Stimulated activated CD4-positive, alpha-beta T cell treated with anti-CD3 and anti-CD28 coated beads, Interleukin-2, amount 100 ng/mL, for 48 hours (primary cell): ENCODE data around the gene PRRC2B.
A peak's percentile ranks its signal among the peaks of the same experiment; 100 is the strongest.
"Not testable (repeated sequence)": the region's sequence is repeated elsewhere in the genome, so short reads cannot be mapped to it uniquely, and the experiment has no call there.

Experiments
- DNase-seq, 2 donors: peaks; one replicate each; pipeline ENCODE4 v3.0.0-alpha.2; 2020

The PRRC2B gene

GRCh38 chr9:131387394-131387793 is 6.5 kb upstream of the PRRC2B start:
- DNase-seq: no peak

GRCh38 chr9:131391020-131391419 is 2.9 kb upstream of the PRRC2B start:
- DNase-seq: no peak

- no peak for DNase-seq
Measured at GRCh38 chr9:131391504-131391903, 2.4 kb upstream of the PRRC2B start.

- DNase-seq: peak in 1 of 2 donors; percentile 37
Measured at GRCh38 chr9:131394464-131395156, 724 bp downstream of the PRRC2B start.

- DNase-seq: peak; percentile 56
Measured at GRCh38 chr9:131395157-131396098, 1.5 kb downstream of the PRRC2B start.

DNA sequence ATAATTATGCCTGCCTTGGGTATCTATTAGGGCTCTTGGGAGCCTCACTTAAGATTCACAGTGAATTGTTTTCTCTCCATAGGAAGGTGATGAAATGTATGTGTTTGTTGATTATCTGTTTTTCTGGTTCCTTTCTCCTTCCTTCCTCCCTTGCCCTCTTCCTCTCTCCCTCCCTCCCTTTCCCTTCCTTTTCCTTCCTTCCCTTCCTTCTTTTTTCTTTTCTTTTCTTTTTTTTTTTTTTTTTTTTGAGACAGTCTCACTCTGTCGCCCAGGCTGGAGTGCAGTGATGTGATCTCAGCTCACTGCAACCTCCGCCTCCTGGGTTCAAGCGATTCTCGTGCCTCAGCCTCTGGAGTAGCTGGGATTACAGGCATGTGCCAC is 2.2 kb downstream of the PRRC2B start:
- not testable (repeated sequence) for DNase-seq

- DNase-seq: no peak
Measured at GRCh38 chr9:131396626-131397025, 2.7 kb downstream of the PRRC2B start.

GRCh38 chr9:131397100-131397790 is 3.4 kb downstream of the PRRC2B start:
- no peak for DNase-seq

DNA sequence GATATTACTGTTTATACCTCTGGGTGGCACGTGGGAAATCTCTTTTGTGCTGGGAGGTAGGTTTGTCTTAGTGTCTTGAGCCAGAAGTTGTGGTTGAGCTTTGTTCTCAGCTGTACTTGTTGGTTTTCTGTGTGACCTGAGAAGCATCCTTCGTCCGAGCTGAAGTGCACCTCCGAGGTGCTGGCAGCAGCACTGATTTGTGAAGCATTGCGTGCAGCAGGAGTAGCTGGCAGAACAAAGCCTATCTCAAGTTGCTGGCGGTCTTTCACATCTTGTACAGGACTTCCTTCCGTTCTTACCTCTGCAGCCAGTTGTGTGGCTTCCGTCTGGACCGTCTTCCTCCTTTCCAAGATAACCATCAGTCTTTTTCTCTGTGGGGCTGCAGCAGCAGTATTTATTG is 4.3 kb downstream of the PRRC2B start:
- DNase-seq: no peak

DNA sequence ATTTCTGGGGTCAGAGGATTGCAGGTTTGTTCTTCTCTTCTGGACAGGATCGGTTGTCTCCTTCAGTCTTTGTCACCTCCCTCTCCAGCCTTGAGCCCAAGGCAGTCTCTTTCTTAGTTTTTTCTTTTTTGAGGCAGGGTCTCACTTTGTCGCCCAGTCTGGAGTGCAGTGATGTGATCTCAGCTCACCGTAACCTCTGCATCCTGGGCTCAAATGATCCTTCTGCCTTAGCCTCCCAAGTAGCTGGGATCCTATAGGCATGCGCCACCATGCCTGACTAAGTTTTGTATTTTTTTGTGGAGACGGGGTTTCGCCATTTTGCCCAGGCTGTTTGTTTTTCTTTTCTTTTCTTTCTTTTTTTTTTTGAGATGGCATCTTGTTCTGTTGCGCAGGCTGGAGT is 6.1 kb downstream of the PRRC2B start:
- no peak for DNase-seq

DNA sequence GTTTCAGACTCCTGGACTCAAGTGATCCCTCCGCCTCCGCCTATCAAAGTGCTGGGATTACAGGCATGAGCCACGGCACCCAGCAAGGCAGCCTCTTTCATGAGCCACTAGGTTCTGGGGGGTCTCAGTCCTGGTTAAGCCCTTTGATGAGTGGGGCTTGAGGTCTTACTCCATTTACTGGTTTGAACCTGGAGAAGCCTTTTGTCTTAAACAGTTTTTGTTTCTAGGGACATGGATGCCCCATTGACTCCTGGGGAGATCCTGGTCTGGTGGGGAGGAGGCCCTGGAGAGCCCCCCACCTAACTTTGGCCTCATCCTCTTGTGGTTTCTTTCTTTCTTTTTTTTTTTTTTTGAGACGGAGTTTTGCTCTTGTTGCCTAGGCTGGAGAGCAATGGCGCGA is 6.7 kb downstream of the PRRC2B start:
- no peak for DNase-seq

DNA sequence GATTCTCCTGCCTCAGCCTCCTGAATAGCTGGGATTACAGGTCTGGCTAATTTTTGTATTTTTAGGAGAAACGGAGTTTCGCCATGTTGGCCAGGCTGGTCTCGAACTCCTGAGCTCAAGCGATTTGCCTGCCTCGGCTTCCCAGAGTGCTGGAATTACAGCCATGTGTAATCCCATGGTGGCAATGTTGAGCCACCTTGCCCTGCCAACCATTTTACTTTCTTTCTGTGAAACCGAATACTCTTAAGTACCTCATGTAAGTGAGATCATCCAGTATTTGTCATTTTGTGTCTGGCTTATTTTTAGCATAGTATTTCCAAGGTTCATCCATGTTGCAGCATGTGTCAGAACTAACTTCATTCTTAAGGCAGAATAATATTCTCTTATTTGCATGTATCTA is 8.2 kb downstream of the PRRC2B start:
- no peak for DNase-seq

DNA sequence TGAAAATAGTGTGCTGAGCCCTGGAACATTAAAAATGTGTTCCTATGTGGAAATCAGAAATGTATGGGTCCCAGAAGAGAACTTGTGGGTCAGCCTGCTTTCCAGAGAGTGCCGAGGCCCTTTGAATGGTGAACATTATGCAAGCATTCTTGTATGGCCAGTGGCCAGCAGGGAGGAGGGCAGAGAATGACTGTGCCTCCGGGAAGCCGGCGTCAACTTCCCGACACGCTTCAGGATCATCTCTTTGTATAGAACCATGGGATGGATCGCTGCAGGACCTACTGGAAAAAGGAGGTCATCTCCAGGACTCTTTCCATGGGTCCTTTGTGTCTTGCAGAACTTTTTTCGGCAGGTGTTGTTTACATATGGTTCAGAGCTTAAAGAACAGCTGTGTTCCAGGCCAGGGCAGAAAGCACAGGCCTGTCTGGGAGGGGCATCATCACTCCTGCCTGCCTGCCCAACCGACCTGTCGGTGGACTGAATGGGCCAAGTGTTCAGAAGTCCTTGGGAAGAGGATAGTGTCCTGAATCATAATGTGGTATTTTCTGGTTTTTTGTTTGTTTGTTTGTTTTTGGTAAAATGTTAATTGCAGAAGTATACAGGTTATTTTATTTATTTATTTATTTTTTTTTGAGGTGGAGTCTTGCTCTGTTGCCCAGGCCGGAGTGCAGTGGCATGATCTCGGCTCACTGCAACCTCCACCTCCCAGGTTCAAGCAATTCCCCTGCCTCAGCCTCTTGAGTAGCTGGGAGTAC is 9.0 kb downstream of the PRRC2B start:
- no peak for DNase-seq

DNA sequence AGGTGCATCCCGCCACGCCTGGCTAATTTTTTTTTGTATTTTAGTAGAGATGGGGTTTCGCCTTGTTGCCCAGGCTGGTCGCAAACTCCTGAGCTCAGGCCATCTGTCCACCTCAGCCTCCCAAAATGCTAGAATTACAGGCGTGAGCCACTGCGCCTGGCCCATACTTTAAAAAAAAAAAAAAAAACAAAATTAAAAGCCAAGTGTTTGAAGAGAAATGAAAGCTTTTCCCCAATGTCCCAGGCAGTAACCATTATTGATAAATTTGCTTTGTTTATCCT is 9.5 kb downstream of the PRRC2B start:
- no peak for DNase-seq

DNA sequence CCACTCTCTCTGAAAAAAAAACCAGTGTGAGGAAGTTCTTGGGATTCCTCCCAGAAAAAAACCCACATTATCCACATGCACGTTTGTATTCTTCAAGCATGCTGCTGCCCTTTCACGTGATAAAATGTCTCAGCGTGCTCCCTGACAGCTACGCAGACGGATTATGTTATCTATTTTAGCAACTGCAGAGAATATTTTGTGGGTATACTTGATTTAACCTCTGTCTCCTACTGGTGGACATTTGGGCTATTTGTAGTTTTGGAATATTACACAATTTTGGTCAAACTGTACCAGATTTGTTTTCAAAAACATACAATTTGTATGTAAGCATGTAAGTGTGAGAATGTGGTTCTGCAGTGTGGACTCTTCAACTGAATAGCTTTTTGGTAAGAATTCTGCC is 10.7 kb downstream of the PRRC2B start:
- no peak for DNase-seq

GRCh38 chr9:131404987-131405386 is 11.1 kb downstream of the PRRC2B start:
- DNase-seq: no peak

DNA sequence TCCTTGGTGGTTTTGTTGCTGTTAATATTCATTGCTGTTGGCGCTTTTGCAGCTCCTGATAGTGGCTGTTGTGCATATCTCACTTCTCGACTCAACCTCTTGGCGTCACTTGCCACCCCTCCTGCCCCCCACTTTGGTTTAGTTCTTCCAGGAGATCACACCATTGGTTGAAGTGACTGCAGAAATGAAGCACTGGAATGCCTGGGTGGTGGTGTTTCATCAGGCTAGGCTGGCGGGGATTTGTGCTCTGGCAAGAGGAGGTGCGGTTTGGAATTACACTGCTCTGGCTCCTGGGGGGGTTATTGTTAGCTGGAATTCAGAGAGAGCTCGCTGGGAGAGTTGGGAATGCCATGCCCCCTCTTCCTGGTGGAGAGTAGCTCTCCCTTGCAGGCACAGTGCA is 11.5 kb downstream of the PRRC2B start:
- no peak for DNase-seq

GRCh38 chr9:131405858-131406537 is 12.1 kb downstream of the PRRC2B start:
- no peak for DNase-seq

DNA sequence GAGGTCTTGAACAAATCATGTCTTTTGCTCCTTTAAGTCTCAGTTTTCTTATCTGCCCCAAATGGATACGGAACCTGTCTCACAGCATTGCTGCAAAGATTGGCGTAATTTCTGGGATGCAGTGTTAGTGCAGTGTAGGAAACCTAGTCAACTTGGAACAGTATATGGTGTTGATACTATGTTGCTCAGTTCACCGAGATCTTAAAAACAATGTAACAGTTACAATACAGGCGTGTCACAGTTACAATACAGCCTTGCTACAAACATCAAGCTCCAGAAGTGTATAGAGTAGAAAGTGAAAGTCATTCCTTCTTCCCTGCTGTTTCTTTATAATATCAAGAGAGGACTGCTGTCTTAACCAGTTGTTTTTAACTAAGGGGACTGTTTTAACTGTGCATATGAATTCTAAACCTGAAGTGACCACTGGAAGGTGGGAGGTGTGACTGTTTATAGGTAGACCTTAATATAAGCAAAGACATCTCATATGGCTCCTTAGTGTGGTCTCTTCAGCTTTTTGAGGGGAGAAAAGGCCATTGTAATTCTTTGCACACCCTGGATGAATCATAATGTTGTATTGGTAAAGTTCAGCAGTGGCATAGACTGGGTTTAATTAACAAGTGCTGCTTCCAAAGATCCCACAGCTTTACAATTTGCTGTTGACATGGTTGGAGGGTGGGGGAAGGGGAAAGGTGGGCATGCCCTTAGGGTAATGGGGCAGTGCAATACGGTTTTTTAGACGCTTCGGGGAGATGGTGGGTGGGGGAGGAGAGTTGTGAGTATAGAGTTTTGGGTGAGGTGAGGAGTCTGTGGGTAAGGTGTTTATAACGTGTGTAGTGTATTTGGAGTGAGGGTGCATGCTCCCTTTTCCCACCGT is 12.9 kb downstream of the PRRC2B start:
- no peak for DNase-seq

DNA sequence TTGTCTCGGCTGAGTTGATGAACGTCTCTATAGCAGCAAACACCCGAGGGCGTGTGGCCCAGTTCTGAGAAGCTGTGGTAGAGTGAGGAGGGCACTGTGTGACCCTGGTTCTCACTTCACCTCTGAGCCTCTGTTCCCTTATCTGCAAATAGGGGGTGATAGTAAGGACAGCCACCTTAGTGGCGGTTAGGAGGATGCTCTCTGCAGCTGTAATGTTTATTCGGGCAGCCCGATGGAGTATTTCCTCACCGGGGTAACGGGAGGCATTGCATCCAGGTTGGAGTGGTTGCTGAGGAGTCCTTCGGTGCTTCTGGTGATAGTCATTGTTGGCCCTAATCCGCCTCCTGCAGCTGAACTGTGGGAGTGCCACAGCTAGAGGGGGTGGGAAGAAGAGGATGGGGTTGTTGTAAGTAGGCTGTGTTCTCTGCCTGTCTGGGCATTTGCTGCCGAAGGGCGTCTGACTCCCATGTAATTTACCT is 13.9 kb downstream of the PRRC2B start:
- DNase-seq: no peak

GRCh38 chr9:131409458-131409992 is 15.6 kb downstream of the PRRC2B start:
- DNase-seq: no peak
